Trophoblast cell (in vitro differentiated cells and primary cell): ENCODE measurements around the gene CCNL1.

ENCODE experiments used
- DNase-seq, 2 donors: peaks; one replicate each; pipeline ENCODE4 v3.0.0-alpha.2; 2016
- H2AFZ ChIP-seq: 2 replicates; pipeline ENCODE4 v1.6.1; 2013; ENCODE audit warnings: low read length, moderate library complexity, mild to moderate bottlenecking; ENCODE audit not compliant: insufficient read depth, poor library complexity
- H2AK5ac ChIP-seq: 2 replicates; pipeline ENCODE4 v1.6.1; 2013; ENCODE audit warnings: mild to moderate bottlenecking, low read length
- H2BK120ac ChIP-seq: 2 replicates; pipeline ENCODE4 v1.6.1; 2013; ENCODE audit warnings: low read length, mild to moderate bottlenecking, moderate library complexity; ENCODE audit not compliant: insufficient read depth, poor library complexity
- H2BK12ac ChIP-seq: 2 replicates; pipeline ENCODE4 v1.6.1; 2013; ENCODE audit warnings: mild to moderate bottlenecking, low read length, moderate library complexity
- H2BK5ac ChIP-seq: 2 replicates; pipeline ENCODE4 v1.6.1; 2013; ENCODE audit warnings: low read length, low read depth, moderate library complexity, mild to moderate bottlenecking; ENCODE audit not compliant: poor library complexity
- H3K14ac ChIP-seq: 2 replicates; pipeline ENCODE4 v1.6.1; 2013; ENCODE audit warnings: mild to moderate bottlenecking, low read length
- H3K18ac ChIP-seq: 2 replicates; pipeline ENCODE4 v1.6.1; 2013; ENCODE audit warnings: mild to moderate bottlenecking, low read length
- H3K23ac ChIP-seq: 2 replicates; pipeline ENCODE4 v1.6.1; 2013; ENCODE audit warnings: low read length
- H3K27ac ChIP-seq: 2 replicates; pipeline ENCODE4 v1.5.1; 2013; ENCODE audit warnings: low read depth, mild to moderate bottlenecking, inconsistent platforms, low read length, moderate library complexity
- H3K27me3 ChIP-seq: 2 replicates; pipeline ENCODE4 v1.6.1; 2013; ENCODE audit warnings: inconsistent platforms, mild to moderate bottlenecking, low read length, moderate library complexity; ENCODE audit not compliant: insufficient read depth
- H3K36me3 ChIP-seq, 2 experiments: 1 replicate in 1 of 2; 2 replicates in 1 of 2; pipeline ENCODE4 v1.6.1; 2013; ENCODE audit warnings: low read length in 2 of 2, mild to moderate bottlenecking in 2 of 2, moderate library complexity in 1 of 2; ENCODE audit not compliant: insufficient read depth in 2 of 2, control insufficient read depth in 1 of 2
- H3K4ac ChIP-seq: 2 replicates; pipeline ENCODE4 v1.6.1; 2013; ENCODE audit warnings: low read depth, mild to moderate bottlenecking, low read length, moderate library complexity
- H3K4me1 ChIP-seq, 2 experiments: 1 replicate in 1 of 2; 2 replicates in 1 of 2; pipeline ENCODE4 v1.6.1; 2013; ENCODE audit warnings: low read length in 2 of 2, mild to moderate bottlenecking in 2 of 2, moderate library complexity in 1 of 2; ENCODE audit not compliant: insufficient read depth in 2 of 2, control insufficient read depth in 1 of 2
- H3K4me2 ChIP-seq: 2 replicates; pipeline ENCODE4 v1.6.1; 2013; ENCODE audit warnings: inconsistent platforms, mild to moderate bottlenecking, low read length, moderate library complexity
- H3K4me3 ChIP-seq: 2 replicates; pipeline ENCODE4 v1.5.1; 2013; ENCODE audit warnings: mild to moderate bottlenecking, low read depth, low read length, inconsistent platforms
- H3K79me1 ChIP-seq: one replicate; pipeline ENCODE4 v1.6.1; 2013; ENCODE audit warnings: low read length
- H3K79me2 ChIP-seq: 2 replicates; pipeline ENCODE4 v1.6.1; 2013; ENCODE audit warnings: low read length, mild to moderate bottlenecking; ENCODE audit not compliant: control insufficient read depth, insufficient read depth, poor library complexity
- H3K9ac ChIP-seq: 2 replicates; pipeline ENCODE4 v1.6.1; 2013; ENCODE audit warnings: mild to moderate bottlenecking, low read length
- H3K9me3 ChIP-seq: 2 replicates; pipeline ENCODE4 v1.6.1; 2013; ENCODE audit warnings: low read depth, mild to moderate bottlenecking, control low read depth, inconsistent platforms, low read length; ENCODE audit not compliant: insufficient read depth
- H4K12ac ChIP-seq: 2 replicates; pipeline ENCODE4 v1.6.1; 2013; ENCODE audit warnings: low read depth, mild to moderate bottlenecking, low read length, moderate library complexity
- H4K8ac ChIP-seq: 2 replicates; pipeline ENCODE4 v1.6.1; 2013; ENCODE audit warnings: low read depth, mild to moderate bottlenecking, low read length, moderate library complexity
- H4K91ac ChIP-seq: one replicate; pipeline ENCODE4 v1.6.1; 2013; ENCODE audit warnings: low read depth, mild to moderate bottlenecking, low read length, moderate library complexity
- WGBS: extraction: QIAGEN DNeasy Blood & Tissue Kit; methylation state at CpG from one replicate; pipeline ENCODE4 v1.1.7; 2013; ENCODE audit warnings: missing lambda C conversion rate; ENCODE audit not compliant: insufficient read length, insufficient coverage; ENCODE audit errors: extremely low coverage; 5-methylcytosine and 5-hydroxymethylcytosine counted together

CCNL1 gene

DNA sequence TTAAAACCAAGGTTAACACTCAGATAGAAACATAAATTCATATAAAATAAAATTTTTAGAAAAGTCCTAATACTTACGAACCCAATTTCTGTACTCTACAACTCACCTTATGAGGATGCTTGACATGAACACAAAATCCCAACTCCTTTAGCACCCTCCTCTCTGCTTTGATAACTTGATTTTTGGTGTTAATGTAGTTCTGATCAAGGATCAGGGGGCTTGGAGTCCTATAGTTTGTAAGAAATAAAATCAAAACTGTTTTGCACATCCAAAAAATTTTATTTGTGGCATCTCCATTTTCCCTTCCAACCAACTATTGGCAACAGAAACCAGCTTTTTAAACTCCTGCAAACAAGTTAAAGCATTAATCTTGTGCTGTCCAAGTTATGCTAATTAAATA lies 7.0 kb downstream of the CCNL1 start:
- no peak overlapping the region for H4K8ac ChIP-seq
- H2AK5ac ChIP-seq, result no peak overlapping the region
- no peaks in the 10 kb centered on the region for H3K27me3 ChIP-seq
- DNase-seq, result peak in 1 of 2 donors; percentile 18
- H4K12ac ChIP-seq, result no peak overlapping the region
- no peak overlapping the region for H2BK12ac ChIP-seq
- H3K9ac ChIP-seq, result no peak overlapping the region
- H3K23ac ChIP-seq, result no peak overlapping the region
- H3K14ac ChIP-seq, result no peak overlapping the region
- H3K18ac ChIP-seq, result no peak overlapping the region
- no peak overlapping the region for H3K4me3 ChIP-seq
- peaks cover 3% of the 10 kb centered on the region for H3K79me2 ChIP-seq
- H2BK120ac ChIP-seq, result no peak overlapping the region
- no CpG with 5 or more reads among the region's 1 CpG for WGBS
- no peak overlapping the region for H3K4ac ChIP-seq
- no peak overlapping the region for H3K27ac ChIP-seq
- no peak overlapping the region for H2BK5ac ChIP-seq
- peaks cover 10 to 34% of the 10 kb centered on the region in 2 experiments for H3K36me3 ChIP-seq
- H3K9me3 ChIP-seq, result no peaks in the 10 kb centered on the region
- no peak overlapping the region for H2AFZ ChIP-seq
- H4K91ac ChIP-seq, result no peak overlapping the region
- H3K4me2 ChIP-seq, result no peak overlapping the region
- H3K4me1 ChIP-seq, result no peaks in the 10 kb centered on the region
- no peaks in the 10 kb centered on the region for H3K79me1 ChIP-seq

DNA sequence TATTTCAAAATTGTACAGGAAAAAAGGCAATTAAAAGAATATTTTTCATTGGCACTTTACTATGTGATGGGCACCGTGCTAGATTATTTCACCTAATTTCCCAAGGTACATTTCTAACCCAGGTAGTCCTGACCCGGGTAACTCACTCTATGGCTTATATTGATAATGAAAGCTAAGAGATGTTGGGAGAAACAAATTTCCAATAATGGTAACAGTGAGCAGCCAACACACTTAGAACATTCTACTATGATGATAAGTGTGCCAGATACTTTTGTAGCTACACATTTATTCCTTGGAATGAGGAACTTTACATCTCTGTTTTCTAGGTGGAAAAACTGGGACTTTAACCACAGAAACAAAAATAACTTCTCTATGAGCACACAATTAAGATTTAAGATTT lies 7.5 kb downstream of the CCNL1 start:
- no peaks in the 10 kb centered on the region for H3K9me3 ChIP-seq
- H3K14ac ChIP-seq, result no peak overlapping the region
- H4K12ac ChIP-seq, result no peak overlapping the region
- H3K23ac ChIP-seq, result no peak overlapping the region
- no peak overlapping the region for H3K27ac ChIP-seq
- no peak overlapping the region for H3K18ac ChIP-seq
- WGBS, result no CpG with 5 or more reads among the region's 2 CpGs
- no peak overlapping the region for H3K4me3 ChIP-seq
- peaks cover 3% of the 10 kb centered on the region for H3K79me2 ChIP-seq
- H4K8ac ChIP-seq, result no peak overlapping the region
- peaks cover 10 to 33% of the 10 kb centered on the region in 2 experiments for H3K36me3 ChIP-seq
- no peak overlapping the region for H3K9ac ChIP-seq
- no peak overlapping the region for H2BK5ac ChIP-seq
- H2AFZ ChIP-seq, result no peak overlapping the region
- no peak overlapping the region for H2AK5ac ChIP-seq
- no peak overlapping the region for H4K91ac ChIP-seq
- DNase-seq, result no peak
- H3K27me3 ChIP-seq, result no peaks in the 10 kb centered on the region
- no peak overlapping the region for H2BK12ac ChIP-seq
- no peaks in the 10 kb centered on the region for H3K4me1 ChIP-seq
- no peaks in the 10 kb centered on the region for H3K79me1 ChIP-seq
- H3K4me2 ChIP-seq, result no peak overlapping the region
- no peak overlapping the region for H2BK120ac ChIP-seq
- no peak overlapping the region for H3K4ac ChIP-seq

DNA sequence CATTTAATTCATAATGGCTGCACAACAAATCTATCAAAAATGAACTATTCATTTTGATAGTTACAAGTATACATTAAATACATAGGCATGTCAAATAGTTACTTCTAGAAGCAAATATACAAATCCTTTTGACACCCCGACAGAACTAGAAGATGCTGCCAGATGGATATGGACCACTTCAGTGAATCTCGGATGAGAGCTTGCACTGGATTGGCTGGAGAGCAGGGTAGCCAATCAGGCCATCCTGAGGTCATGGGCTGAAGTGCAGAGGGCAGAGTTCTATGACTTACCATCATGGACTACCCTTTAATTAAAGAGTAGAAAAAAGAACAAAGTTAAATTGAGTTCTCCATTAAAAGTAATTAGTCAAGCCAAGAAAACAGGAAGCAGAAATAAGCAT lies 8.3 kb downstream of the CCNL1 start:
- Histone ChIP-seq H3K9me3 (no peaks in the 10 kb centered on the region), H3K14ac (no peak overlapping the region), H2BK120ac (no peak overlapping the region), H3K79me2 (no peaks in the 10 kb centered on the region), H3K36me3 (peaks cover 8 to 30% of the 10 kb centered on the region in 2 experiments), H3K23ac (no peak overlapping the region), H3K4me1 (no peaks in the 10 kb centered on the region), H3K18ac (no peak overlapping the region), H3K4me2 (no peak overlapping the region), H3K9ac (no peak overlapping the region), H4K8ac (no peak overlapping the region), H3K27me3 (no peaks in the 10 kb centered on the region), H3K27ac (no peak overlapping the region), H3K4me3 (no peak overlapping the region), H3K4ac (no peak overlapping the region), H4K91ac (no peak overlapping the region), H2BK12ac (no peak overlapping the region), H2BK5ac (no peak overlapping the region), H2AFZ (no peak overlapping the region), H2AK5ac (no peak overlapping the region), H3K79me1 (no peaks in the 10 kb centered on the region), H4K12ac (no peak overlapping the region)
- peak in 1 of 2 donors; percentile 12 for DNase-seq
- no CpG with 5 or more reads among the region's 2 CpGs for WGBS

DNA sequence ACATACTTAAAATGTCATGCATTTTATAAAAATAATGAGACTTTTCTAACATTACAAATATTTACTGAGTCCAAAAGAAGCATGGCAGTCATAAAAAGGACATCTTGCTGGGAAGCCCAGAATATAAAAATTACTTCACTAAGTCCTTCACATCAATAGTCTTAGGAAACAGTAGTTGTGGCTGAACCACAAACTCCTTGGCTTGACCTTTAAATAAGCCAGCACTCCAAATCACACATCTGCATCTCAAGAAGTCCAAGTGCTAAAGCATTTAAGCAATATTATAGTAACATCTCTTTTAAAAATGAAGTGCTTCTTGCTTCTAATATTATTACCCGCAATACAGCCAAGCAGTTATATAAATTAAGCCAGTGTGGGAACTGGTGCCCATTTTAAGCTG lies 8.8 kb downstream of the CCNL1 start:
- no CpG with 5 or more reads among the region's 1 CpG for WGBS
- Histone ChIP-seq H2BK5ac (no peak overlapping the region), H3K36me3 (peaks cover 11 to 32% of the 10 kb centered on the region in 2 experiments), H3K14ac (no peak overlapping the region), H2BK120ac (no peak overlapping the region), H2AFZ (no peak overlapping the region), H2BK12ac (no peak overlapping the region), H3K9me3 (no peaks in the 10 kb centered on the region), H3K23ac (no peak overlapping the region), H4K91ac (no peak overlapping the region), H2AK5ac (no peak overlapping the region), H3K27me3 (no peaks in the 10 kb centered on the region), H4K12ac (no peak overlapping the region), H3K79me1 (no peaks in the 10 kb centered on the region), H3K4me3 (no peak overlapping the region), H3K79me2 (no peaks in the 10 kb centered on the region), H3K9ac (no peak overlapping the region), H3K4me2 (no peak overlapping the region), H3K4ac (no peak overlapping the region), H4K8ac (no peak overlapping the region), H3K27ac (no peak overlapping the region), H3K4me1 (no peaks in the 10 kb centered on the region), H3K18ac (no peak overlapping the region)
- DNase-seq, result peak in 1 of 2 donors; percentile 23
